Adipocyte (in vitro differentiated cells): Measurements from ENCODE around the gene NT5DC2.

ENCODE experiments used
- DNase-seq: peaks from one replicate; pipeline ENCODE4 v3.0.0-alpha.2; 2015; ENCODE audit warnings: low read depth
- H3K27me3 ChIP-seq: replicated peaks from 2 replicates; pipeline ENCODE4 v1.7.0; 2013; ENCODE audit warnings: mild to moderate bottlenecking, low read length, moderate library complexity; ENCODE audit not compliant: control insufficient read depth, insufficient read depth
- H3K36me3 ChIP-seq: 2 replicates; pipeline ENCODE4 v1.7.0; 2013; ENCODE audit warnings: low read length, mild to moderate bottlenecking, moderate library complexity; ENCODE audit not compliant: control insufficient read depth, insufficient read depth, severe bottlenecking
- H3K4me1 ChIP-seq: 2 replicates; pipeline ENCODE4 v1.7.0; 2013; ENCODE audit warnings: mild to moderate bottlenecking, low read length, moderate library complexity; ENCODE audit not compliant: control insufficient read depth, insufficient read depth
- H3K4me3 ChIP-seq: 2 replicates; pipeline ENCODE4 v1.7.0; 2013; ENCODE audit warnings: mild to moderate bottlenecking, low read length, moderate library complexity
- H3K9ac ChIP-seq: 2 replicates; pipeline ENCODE4 v1.7.0; 2013; ENCODE audit warnings: mild to moderate bottlenecking, low read length, moderate library complexity
- H3K9me3 ChIP-seq: 2 replicates; pipeline ENCODE4 v1.7.0; 2013; ENCODE audit warnings: mild to moderate bottlenecking, low read length, moderate library complexity; ENCODE audit not compliant: control insufficient read depth

The NT5DC2 gene

GRCh38 chr3:52521881-52522650, 11.6 kb downstream of the NT5DC2 start:
- H3K4me3 ChIP-seq = no peak overlapping the region
- H3K9ac ChIP-seq = no peak overlapping the region
- H3K9me3 ChIP-seq = no peaks in the 10 kb centered on the region
- DNase-seq = no peak
- peaks cover 8% of the 10 kb centered on the region for H3K4me1 ChIP-seq
- peaks cover 12% of the 10 kb centered on the region for H3K36me3 ChIP-seq
- peaks cover 8% of the 10 kb centered on the region for H3K27me3 ChIP-seq

DNA sequence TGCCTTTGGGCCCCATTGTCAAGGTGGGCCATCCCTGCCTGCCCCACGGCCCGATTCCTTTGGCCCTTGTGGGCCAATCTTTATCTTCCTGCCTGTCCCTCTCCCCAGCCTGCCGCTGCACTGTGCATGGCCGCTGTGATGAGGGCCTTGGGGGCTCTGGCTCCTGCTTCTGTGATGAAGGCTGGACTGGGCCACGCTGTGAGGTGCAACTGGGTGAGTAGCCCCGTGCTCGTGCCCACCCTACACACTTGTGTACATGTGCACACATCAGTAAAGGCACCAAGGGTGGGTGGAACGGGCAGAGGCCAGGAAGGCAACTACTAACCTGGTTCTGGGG, 12.2 kb downstream of the NT5DC2 start:
- peaks cover 2% of the 10 kb centered on the region for H3K4me1 ChIP-seq
- no peak for DNase-seq
- no peaks in the 10 kb centered on the region for H3K9me3 ChIP-seq
- no peak overlapping the region for H3K4me3 ChIP-seq
- peaks cover 10% of the 10 kb centered on the region for H3K36me3 ChIP-seq
- no peak overlapping the region for H3K9ac ChIP-seq
- peaks cover 8% of the 10 kb centered on the region for H3K27me3 ChIP-seq

DNA sequence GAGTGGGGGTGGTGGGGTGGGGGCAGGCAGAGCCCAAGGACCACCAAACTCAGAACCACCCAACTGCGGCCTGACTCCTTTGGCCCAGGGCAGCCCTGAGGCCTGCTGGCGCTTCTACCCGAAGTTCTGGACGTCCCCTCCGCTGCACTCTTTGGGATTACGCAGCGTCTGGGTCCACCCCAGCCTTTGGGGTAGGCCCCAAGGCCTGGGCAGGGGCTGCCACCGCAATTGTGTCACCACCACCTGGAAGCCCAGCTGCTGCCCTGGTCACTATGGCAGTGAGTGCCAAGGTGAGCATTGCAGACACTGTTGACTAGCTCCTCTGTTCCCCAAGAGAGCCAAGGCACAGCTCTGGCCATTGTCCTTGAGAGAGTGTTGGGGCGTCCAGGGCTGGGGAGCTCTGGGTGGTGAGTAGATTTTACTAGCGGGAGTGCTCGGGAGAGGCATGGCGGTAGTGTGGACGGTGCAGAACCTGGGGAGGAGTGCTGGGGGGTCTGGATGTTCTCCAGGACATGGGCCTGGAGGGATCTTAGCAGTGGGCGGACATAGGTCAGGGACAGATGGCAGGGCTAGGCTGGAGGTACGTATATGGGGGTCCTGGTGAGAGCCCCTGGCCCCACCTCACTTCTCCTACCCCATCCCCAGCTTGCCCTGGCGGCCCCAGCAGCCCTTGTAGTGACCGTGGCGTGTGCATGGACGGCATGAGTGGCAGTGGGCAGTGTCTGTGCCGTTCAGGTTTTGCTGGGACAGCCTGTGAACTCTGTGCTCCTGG, 12.8 kb downstream of the NT5DC2 start:
- Histone ChIP-seq H3K4me1 (no peaks in the 10 kb centered on the region), H3K27me3 (peaks cover 8% of the 10 kb centered on the region), H3K9me3 (no peaks in the 10 kb centered on the region), H3K9ac (no peak overlapping the region), H3K36me3 (peaks cover 10% of the 10 kb centered on the region), H3K4me3 (no peak overlapping the region)
- DNase-seq = no peak

- no peaks in the 10 kb centered on the region for H3K4me1 ChIP-seq
- H3K36me3 ChIP-seq = peaks cover 10% of the 10 kb centered on the region
- peaks cover 8% of the 10 kb centered on the region for H3K27me3 ChIP-seq
- no peak overlapping the region for H3K9ac ChIP-seq
- H3K4me3 ChIP-seq = no peak overlapping the region
- H3K9me3 ChIP-seq = no peaks in the 10 kb centered on the region
- DNase-seq = no peak
These were observed 13.5 kb downstream of the NT5DC2 start for GRCh38 chr3:52520141-52520667.

GRCh38 chr3:52519445-52520140, 14.1 kb downstream of the NT5DC2 start:
- Histone ChIP-seq H3K27me3 (peaks cover 8% of the 10 kb centered on the region), H3K36me3 (peaks cover 10% of the 10 kb centered on the region), H3K9me3 (no peaks in the 10 kb centered on the region), H3K4me1 (no peaks in the 10 kb centered on the region), H3K9ac (no peak overlapping the region), H3K4me3 (no peak overlapping the region)
- DNase-seq = no peak

- Histone ChIP-seq H3K9me3 (no peaks in the 10 kb centered on the region), H3K27me3 (peaks cover 15% of the 10 kb centered on the region), H3K4me3 (no peak overlapping the region), H3K9ac (no peak overlapping the region), H3K36me3 (peaks cover 3% of the 10 kb centered on the region), H3K4me1 (no peaks in the 10 kb centered on the region)
- DNase-seq = no peak
These were observed 14.8 kb downstream of the NT5DC2 start for GRCh38 chr3:52518723-52519444.

- Histone ChIP-seq H3K27me3 (peaks cover 20% of the 10 kb centered on the region), H3K36me3 (no peaks in the 10 kb centered on the region), H3K4me1 (no peaks in the 10 kb centered on the region), H3K9me3 (no peaks in the 10 kb centered on the region), H3K4me3 (no peak overlapping the region), H3K9ac (no peak overlapping the region)
- no peak for DNase-seq
These were observed 15.6 kb downstream of the NT5DC2 start for GRCh38 chr3:52517796-52518722.

DNA sequence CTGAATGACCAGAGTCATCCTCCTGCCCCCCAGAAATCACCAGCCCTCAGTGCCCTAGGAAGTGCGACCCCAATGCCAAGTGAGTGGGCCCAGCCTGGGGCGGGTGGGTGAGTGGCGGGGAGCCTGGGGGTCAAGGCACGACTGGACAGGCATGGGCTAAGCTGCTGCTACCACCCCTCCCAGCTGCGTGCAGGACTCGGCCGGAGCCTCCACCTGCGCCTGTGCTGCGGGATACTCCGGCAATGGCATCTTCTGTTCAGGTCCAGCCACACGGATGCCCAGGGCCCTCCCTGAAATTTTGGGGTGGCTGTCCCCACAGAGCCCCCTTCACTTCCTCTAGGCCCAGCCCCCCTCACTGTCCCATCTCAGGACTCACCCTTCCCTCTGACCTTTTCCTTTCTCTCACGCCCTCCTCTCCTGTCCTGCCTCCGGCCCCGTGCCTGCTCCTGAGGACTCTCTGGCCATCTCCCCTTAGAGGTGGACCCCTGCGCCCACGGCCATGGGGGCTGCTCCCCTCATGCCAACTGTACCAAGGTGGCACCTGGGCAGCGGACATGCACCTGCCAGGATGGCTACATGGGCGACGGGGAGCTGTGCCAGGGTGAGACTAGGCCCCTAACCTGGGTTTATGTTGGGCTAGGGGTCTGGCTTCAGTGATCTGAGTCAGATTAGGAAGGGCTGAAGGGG, 17.0 kb downstream of the NT5DC2 start:
- DNase-seq = no peak
- H3K27me3 ChIP-seq = peaks cover 33% of the 10 kb centered on the region
- H3K9ac ChIP-seq = no peak overlapping the region

GRCh38 chr3:52515192-52515591, 18.5 kb downstream of the NT5DC2 start:
- Histone ChIP-seq H3K36me3 (no peaks in the 10 kb centered on the region), H3K27me3 (peaks cover 43% of the 10 kb centered on the region), H3K9ac (no peak overlapping the region), H3K4me1 (no peaks in the 10 kb centered on the region), H3K9me3 (no peaks in the 10 kb centered on the region), H3K4me3 (no peak overlapping the region)
- no peak for DNase-seq

More for the DNA sequence above, 17.0 kb downstream of the NT5DC2 start:
- Histone ChIP-seq H3K9me3 (no peaks in the 10 kb centered on the region), H3K36me3 (no peaks in the 10 kb centered on the region), H3K4me3 (no peak overlapping the region), H3K4me1 (no peaks in the 10 kb centered on the region)

DNA sequence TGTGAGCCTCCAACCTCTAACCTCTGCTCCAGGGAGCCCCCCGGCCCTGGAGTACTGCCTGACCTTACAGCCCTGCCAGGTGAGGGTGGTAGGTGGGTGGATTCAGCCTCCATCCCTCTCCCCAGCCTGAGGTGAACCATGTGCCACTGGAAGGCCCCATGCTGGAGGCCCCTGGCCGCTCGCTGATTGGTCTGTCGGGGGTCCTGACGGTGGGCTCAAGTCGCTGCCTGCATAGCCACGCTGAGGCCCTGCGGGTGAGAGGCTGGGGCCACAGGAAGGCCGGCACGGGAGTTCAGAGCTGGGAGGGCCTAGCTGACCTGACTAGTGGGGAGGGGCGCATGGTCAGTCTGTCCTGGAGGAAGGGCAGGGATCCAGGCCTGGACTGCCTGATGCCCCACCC, 19.1 kb downstream of the NT5DC2 start:
- no peak for DNase-seq
- Histone ChIP-seq H3K9me3 (no peaks in the 10 kb centered on the region), H3K27me3 (peaks cover 49% of the 10 kb centered on the region), H3K36me3 (no peaks in the 10 kb centered on the region), H3K4me1 (no peaks in the 10 kb centered on the region), H3K9ac (no peak overlapping the region), H3K4me3 (no peak overlapping the region)
